Gastroesophageal sphincter (tissue), 4 donors: ENCODE measurements around the gene GALNT7. TPM values are rescaled to one million over a fixed set of nuclear protein-coding genes. Genes with fewer than 3 reads are reported as not detected.
A peak's percentile ranks its signal among the peaks of the same experiment; 100 is the strongest.

Experiments used
- ATAC-seq: fragments of 150-250 bp; one replicate; pipeline ENCODE4 v1.9.1; 2016; ENCODE audit warnings: mild to moderate bottlenecking, moderate library complexity
- H3K27ac ChIP-seq, 4 donors: fragments of 200-600 bp; sonication (generic) in 3 of 4; 1 replicate in 3 of 4; 2 replicates in 1 of 4; pipeline ENCODE4 v1.5.1; 2016 to 2019
- H3K27me3 ChIP-seq: fragments of 200-600 bp; sonication (generic); one replicate; pipeline ENCODE4 v1.5.1; 2019
- H3K36me3 ChIP-seq, 2 donors: fragments of 200-600 bp; sonication (generic); one replicate each; pipeline ENCODE4 v1.5.1; 2019; ENCODE audit warnings: control low read depth in 1 of 2
- H3K4me1 ChIP-seq, 3 donors: fragments of 200-600 bp; sonication (generic); 1 replicate in 2 of 3; 2 replicates in 1 of 3; pipeline ENCODE4 v1.5.1; 2016 to 2019; ENCODE audit warnings: control low read depth in 2 of 3
- H3K4me3 ChIP-seq, 2 donors: fragments of 200-600 bp; sonication (generic); one replicate each; pipeline ENCODE4 v1.5.1; 2019; ENCODE audit warnings: mild to moderate bottlenecking in 1 of 2, moderate library complexity in 1 of 2
- H3K9me3 ChIP-seq, 3 donors: fragments of 200-600 bp; sonication (generic); one replicate each; pipeline ENCODE4 v1.5.1; 2017 to 2019; ENCODE audit warnings: control low read depth in 2 of 3
- EP300 ChIP-seq: sonication (generic); formaldehyde crosslinking; IDR thresholded peaks from one replicate; pipeline ENCODE4 v1.6.1; 2017; ENCODE audit warnings: antibody characterized with exemption, mild to moderate bottlenecking
- POLR2A ChIP-seq, 2 donors: fragments of 450-650 bp; IDR thresholded peaks; one replicate each; pipeline ENCODE4 v1.6.1; 2017; ENCODE audit warnings: antibody characterized with exemption in 2 of 2, mild to moderate bottlenecking in 2 of 2, moderate library complexity in 1 of 2
- POLR2AphosphoS5 ChIP-seq: sonication (generic); formaldehyde crosslinking; IDR thresholded peaks from one replicate; pipeline ENCODE4 v1.6.1; 2017; ENCODE audit warnings: antibody characterized with exemption
- WGBS, 2 donors: methylation state at CpG; one replicate each; pipeline ENCODE4 v1.1.5; 2018; ENCODE audit warnings: low coverage in 1 of 2; 5-methylcytosine and 5-hydroxymethylcytosine counted together
- total RNA-seq, 4 donors: library from RNA; depleted of rRNA; stranded (reverse); fragments of >200 nt; gene quantifications; one replicate each; pipeline ENCODE4 v1.1.0, GENCODE V29; 2016
- TF ChIP-seq, protein P1 (sequence below), 4 experiments: fragments of 200-600 bp in 2 of 4; fragments of 450-650 bp in 2 of 4; sonication (generic) in 1 of 4; IDR thresholded peaks; one replicate each; pipeline ENCODE4 v1.5.1; 2017 to 2019; ENCODE audit warnings: antibody characterized with exemption in 4 of 4, mild to moderate bottlenecking in 2 of 4, moderate library complexity in 2 of 4

Gene GALNT7
- total RNA-seq, 4 donors from 2014 or later = 13.7 to 30.3 (median 17.5) TPM

- 78 to 81% methylated on average over 5 of the region's 5 CpGs for WGBS, 2 donors
These were observed 78.7 kb downstream of the GALNT7 start for GRCh38 chr4:173247321-173247720.

DNA sequence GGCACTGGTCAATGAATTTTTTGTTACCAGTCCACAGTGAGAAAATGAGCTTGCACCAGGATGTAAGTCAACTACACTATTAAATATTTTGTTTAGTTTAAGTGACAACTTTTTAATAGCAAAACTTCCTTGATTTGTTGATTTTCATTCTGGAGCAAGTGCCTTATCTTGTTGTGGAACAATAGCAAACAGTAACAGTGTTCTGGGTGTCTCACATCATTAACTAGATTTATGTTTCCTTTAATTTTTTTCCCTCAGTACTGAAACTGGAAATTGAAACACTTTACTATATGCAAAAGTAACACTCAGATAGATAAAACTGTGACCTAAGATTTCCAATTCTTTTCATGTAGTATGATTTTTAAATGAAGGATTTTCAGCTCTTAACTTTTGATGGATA, 80.1 kb downstream of the GALNT7 start:
- H3K36me3 ChIP-seq = peaks cover 0 to 6% of the 10 kb centered on the region in 2 donors
- H3K4me1 ChIP-seq = peaks cover 0 to 12% (median 0%) of the 10 kb centered on the region in 3 donors
- H3K27ac ChIP-seq = no peak overlapping the region
- no peak for TF ChIP-seq POLR2A (IDR thresholded peaks at IDR 0.05)
- TF ChIP-seq POLR2AphosphoS5 = no peak
- TF ChIP-seq EP300 = no peak
- TF ChIP-seq, protein P1, sequence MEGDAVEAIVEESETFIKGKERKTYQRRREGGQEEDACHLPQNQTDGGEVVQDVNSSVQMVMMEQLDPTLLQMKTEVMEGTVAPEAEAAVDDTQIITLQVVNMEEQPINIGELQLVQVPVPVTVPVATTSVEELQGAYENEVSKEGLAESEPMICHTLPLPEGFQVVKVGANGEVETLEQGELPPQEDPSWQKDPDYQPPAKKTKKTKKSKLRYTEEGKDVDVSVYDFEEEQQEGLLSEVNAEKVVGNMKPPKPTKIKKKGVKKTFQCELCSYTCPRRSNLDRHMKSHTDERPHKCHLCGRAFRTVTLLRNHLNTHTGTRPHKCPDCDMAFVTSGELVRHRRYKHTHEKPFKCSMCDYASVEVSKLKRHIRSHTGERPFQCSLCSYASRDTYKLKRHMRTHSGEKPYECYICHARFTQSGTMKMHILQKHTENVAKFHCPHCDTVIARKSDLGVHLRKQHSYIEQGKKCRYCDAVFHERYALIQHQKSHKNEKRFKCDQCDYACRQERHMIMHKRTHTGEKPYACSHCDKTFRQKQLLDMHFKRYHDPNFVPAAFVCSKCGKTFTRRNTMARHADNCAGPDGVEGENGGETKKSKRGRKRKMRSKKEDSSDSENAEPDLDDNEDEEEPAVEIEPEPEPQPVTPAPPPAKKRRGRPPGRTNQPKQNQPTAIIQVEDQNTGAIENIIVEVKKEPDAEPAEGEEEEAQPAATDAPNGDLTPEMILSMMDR (IDR thresholded peaks at IDR 0.05) = no peak
- H3K27me3 ChIP-seq = no peaks in the 10 kb centered on the region
- H3K9me3 ChIP-seq = no peaks in the 10 kb centered on the region
- ATAC-seq = no peak
- no peak overlapping the region for H3K4me3 ChIP-seq

More at GRCh38 chr4:173247321-173247720, 78.7 kb downstream of the GALNT7 start:
- Histone ChIP-seq H3K27me3 (no peaks in the 10 kb centered on the region), H3K4me3 (no peak overlapping the region), H3K36me3 (peaks cover 0 to 6% of the 10 kb centered on the region in 2 donors), H3K27ac (no peak overlapping the region), H3K9me3 (no peaks in the 10 kb centered on the region), H3K4me1 (peaks cover 0 to 12% (median 0%) of the 10 kb centered on the region in 3 donors)
- ATAC-seq = no peak
- no peak for TF ChIP-seq POLR2AphosphoS5
- no peak for TF ChIP-seq POLR2A (IDR thresholded peaks at IDR 0.05)
- TF ChIP-seq, protein P1 (IDR thresholded peaks at IDR 0.05) = no peak
- no peak for TF ChIP-seq EP300

GRCh38 chr4:173252024-173252935, 83.7 kb downstream of the GALNT7 start:
- Histone ChIP-seq H3K27me3 (no peaks in the 10 kb centered on the region), H3K9me3 (no peaks in the 10 kb centered on the region), H3K4me1 (peaks cover 0 to 13% (median 0%) of the 10 kb centered on the region in 3 donors), H3K36me3 (peaks cover 0 to 6% of the 10 kb centered on the region in 2 donors), H3K27ac (no peak overlapping the region), H3K4me3 (no peak overlapping the region)
- 54 to 81% methylated on average over 3 to 6 of the region's 6 CpGs for WGBS, 2 donors
- ATAC-seq = peak; percentile 73
- TF ChIP-seq POLR2AphosphoS5 (peak; percentile 31), EP300 (no peak)
- TF ChIP-seq, protein P1 (IDR thresholded peaks at IDR 0.05) = no peak

DNA sequence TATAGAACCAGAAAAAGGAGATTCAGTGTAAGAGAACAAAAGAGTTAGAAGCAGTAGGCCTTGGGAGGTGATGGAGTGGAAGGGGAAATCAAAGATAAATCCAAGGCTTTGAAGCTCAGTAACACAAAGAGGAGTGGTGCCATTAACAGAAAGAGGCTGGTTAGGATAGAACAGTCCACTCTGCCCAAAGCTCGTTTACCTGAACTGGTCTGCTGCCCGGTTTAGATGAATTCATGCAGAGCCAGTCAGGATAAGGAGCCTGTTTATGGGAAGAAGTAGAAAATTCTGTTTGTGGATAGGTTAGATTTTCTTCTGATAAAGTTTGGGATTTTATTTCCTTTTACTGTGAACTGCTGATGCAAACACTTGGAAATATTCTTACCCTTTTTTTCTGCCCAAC, 85.0 kb downstream of the GALNT7 start:
- Histone ChIP-seq H3K9me3 (no peaks in the 10 kb centered on the region), H3K4me3 (no peak overlapping the region), H3K4me1 (peaks cover 0 to 17% (median 0%) of the 10 kb centered on the region in 3 donors), H3K36me3 (no peaks in the 10 kb centered on the region), H3K27me3 (no peaks in the 10 kb centered on the region), H3K27ac (no peak overlapping the region)
- no peak for ATAC-seq
- TF ChIP-seq EP300 = no peak
- TF ChIP-seq, protein P1 (IDR thresholded peaks at IDR 0.05) = no peak
- TF ChIP-seq POLR2AphosphoS5 = no peak
- TF ChIP-seq POLR2A (IDR thresholded peaks at IDR 0.05) = no peak
- WGBS, 2 donors = 91 to 100% methylated on average over 2 of the region's 2 CpGs

DNA sequence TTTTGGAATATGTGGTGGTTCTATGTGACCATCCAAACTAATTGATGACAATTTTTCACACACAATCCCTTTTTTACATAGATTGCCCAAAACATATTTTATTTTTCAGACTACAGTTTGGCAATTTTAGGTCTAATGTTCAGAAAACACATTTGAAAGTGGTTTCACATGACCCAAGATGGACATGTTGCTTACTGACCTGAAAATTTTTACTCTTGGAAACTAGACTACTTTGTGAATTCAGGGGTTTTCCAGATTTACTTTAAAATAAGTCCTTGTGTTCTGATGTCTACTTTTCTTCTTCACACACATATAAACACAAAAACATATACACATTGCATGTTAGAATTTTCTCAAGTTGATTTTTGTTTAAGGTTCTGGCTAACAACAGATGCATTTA, 86.0 kb downstream of the GALNT7 start:
- Histone ChIP-seq H3K4me3 (no peak overlapping the region), H3K27me3 (no peaks in the 10 kb centered on the region), H3K36me3 (no peaks in the 10 kb centered on the region), H3K27ac (no peak overlapping the region), H3K9me3 (no peaks in the 10 kb centered on the region), H3K4me1 (peaks cover 0 to 17% (median 0%) of the 10 kb centered on the region in 3 donors)
- TF ChIP-seq POLR2AphosphoS5 (no peak), POLR2A (IDR thresholded peaks at IDR 0.05) (no peak), EP300 (no peak)
- TF ChIP-seq, protein P1 (IDR thresholded peaks at IDR 0.05) = no peak
- no peak for ATAC-seq
